Fibroblast of the conjunctiva (primary cell): ENCODE results near the gene TMEM273.

Source experiments
- DNase-seq: peaks from one replicate; pipeline ENCODE4 v3.0.0-alpha.2; 2010; ENCODE audit warnings: low read depth

Gene TMEM273

DNA sequence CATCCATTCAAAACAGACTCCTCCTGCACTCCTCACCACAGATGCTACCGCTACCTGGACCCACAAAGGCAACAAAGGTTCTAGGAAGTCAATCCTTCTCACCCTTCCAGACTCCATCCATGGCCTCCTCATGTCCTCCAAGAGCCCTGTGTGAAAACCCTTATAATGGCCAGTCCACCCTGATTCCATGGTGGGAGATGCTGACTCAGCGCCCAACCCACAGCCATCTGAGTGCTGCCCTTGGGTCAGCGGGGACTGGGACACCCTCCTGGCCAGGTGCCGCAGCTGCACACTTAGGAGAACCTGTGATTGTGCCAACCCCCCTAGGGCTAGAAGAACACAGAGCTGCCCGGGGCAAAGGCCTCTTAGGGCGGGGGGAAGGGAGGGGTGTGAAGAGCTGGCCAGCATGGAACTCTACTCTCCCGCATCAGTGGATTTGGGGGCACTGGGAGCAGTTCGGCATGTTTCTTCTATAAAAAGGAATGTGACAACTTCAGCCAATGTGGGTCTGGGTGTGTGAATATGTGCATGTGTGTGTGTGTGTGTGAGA, 25.4 kb downstream of the TMEM273 start:
- DNase-seq: no peak

DNA sequence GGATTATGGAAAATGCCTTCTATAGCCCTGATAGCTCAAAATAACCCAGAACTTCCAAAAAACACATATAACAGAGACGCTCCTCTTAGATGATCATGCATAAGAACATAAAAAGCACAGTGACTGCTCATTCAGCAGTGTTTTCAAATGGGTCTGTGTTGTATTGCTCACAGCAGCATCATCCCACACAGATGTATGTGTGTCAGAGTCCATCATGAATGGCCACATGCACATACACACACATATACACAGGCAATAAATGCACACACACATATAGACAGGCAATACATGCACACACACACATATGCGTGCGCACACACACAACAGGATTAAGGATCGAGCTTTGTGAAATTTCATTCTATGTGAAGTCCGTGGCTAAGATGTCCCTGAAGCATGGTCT, 26.1 kb downstream of the TMEM273 start:
- no peak for DNase-seq

GRCh38 chr10:49161411-49161997, 26.7 kb downstream of the TMEM273 start:
- DNase-seq: peak; percentile 30

GRCh38 chr10:49160814-49161213, 27.4 kb downstream of the TMEM273 start:
- no peak for DNase-seq

DNA sequence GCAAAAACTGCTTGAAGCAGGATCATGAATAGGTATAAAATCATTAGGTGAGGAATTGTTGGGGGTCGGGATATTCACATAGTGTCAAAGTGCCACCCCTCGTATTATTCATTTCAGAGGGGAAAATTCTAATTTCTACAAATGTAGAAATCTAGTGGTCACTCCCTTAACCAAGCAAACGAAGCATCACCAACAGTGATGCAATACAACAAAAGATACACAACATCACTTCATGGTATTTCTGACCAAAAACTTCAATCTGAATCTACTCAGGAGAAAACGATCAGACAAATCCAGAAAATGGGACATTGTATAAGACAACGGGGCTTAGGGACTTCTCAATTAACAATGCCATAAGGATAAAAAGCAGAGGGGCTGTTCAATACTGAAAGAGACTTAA, 28.1 kb downstream of the TMEM273 start:
- no peak for DNase-seq

GRCh38 chr10:49158915-49159314, 29.3 kb downstream of the TMEM273 start:
- no peak for DNase-seq

DNA sequence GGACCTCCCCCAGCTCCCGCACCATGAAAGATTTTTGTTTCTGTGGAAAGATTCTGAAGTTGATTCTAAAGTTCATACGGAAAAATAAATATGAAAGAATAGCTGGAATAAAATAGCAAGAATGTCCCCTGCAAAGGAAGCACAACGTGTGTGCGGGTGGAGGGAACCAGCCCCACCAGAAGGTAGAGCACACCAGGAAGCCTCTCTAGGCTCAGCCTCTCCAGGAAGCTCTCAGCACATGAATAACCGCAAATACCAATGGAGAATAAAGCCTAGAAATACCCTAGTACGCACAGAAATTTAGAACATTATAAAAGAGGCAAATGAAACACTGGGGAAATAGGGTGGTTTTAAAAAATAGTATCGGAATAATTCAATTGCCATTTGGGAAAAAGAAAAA, 29.8 kb downstream of the TMEM273 start:
- no peak for DNase-seq

DNA sequence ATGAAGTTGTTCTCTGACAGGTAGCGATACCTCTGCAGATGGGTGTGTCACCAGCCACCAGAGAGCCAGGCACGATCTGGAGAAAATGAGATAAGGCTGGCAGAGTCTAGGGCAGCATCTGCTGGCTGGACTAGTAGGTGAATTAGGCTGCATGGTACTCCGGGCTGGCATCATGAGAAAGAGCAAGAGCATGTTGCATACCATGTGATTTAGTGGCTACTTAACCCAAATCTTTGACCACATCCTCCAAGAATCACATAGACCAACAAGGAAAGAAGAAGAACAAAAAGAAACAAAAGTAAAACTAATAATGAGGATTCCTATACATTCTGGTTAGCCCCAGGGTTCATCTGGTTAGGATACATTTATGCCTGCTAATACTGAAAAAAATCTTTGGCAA, 31.0 kb downstream of the TMEM273 start:
- DNase-seq: no peak

- DNase-seq: no peak
Measured at GRCh38 chr10:49154641-49155040, 33.5 kb downstream of the TMEM273 start.

DNA sequence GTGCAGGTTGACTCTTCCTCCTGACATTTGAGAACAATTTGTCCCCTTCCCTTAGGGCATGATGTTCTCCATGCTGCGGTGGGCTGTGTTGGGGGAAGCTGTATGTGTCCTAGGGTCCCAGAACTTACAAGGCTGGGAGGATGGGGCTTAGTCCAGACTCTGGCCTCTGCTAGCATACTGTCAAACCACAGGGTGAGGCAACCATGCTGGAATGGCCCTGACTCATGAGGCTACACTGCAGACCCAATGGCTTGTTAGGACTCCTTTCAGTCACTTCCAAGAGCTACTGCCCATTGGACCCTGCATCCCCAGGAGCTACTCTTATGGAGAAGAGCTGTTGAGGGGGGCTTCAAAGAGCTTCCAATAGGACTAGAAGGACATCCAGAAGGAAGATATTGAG, 34.2 kb downstream of the TMEM273 start:
- no peak for DNase-seq

- DNase-seq: no peak
Measured at GRCh38 chr10:49153115-49153514, 35.1 kb downstream of the TMEM273 start.

- DNase-seq: no peak
Measured at GRCh38 chr10:49152663-49153062, 35.5 kb downstream of the TMEM273 start.

GRCh38 chr10:49152037-49152436, 36.2 kb downstream of the TMEM273 start:
- DNase-seq: no peak

DNA sequence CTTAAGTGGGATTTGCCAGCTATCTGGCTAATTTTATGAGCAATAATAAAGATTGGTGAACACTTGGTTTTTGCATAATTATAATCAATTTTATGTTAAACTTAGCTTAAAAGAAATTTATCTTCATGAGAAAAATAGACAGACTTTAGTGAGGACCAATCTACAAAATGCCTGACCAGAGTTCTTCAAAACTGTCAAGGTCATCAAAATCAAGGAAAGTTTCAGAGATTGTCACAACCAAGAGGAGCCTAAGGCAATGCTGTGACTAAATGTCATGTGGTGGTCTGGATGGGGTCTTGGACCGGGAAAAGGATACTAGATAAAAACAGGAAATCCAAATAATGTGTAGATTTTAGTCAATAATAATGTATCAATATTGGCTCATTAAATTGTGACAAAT, 36.7 kb downstream of the TMEM273 start:
- no peak for DNase-seq

DNA sequence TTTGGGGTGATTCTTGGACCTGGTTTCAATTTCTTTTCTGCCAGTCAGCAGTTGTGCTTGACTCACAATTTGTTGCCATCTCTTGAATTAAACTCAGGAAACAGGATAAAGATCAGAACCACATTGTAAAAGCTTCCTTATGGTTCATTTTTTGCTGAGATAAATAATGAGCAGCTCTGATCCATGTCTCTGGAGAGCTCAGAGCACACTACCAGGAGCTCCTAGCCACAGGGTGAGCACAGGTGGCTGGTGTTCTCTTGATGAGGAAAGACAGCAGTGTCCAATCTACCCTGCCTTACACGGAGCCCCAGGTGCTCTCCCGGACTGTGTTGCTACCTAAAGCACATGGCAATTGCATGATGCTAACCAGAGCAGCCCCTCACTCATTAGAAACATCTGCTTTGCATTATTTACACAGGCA, 37.2 kb downstream of the TMEM273 start:
- no peak for DNase-seq

DNA sequence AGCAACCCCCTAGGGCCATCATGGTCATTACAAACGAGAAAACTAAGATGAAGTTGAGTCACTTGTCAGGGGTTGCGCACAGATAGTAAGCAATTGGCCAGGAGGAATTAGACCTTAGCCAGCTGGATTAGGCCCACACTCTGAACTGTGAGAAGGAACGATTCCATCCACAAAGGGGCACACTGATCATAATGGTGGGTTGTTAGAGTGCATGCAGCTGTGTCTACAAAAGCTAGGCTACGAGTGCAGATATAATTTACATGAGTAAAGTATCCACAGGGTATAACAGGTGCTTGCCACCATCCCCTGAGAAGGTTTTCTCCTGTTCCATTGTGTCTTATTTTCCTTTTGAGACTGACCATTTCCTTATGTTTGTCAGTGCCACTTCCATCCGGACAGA, 37.8 kb downstream of the TMEM273 start:
- no peak for DNase-seq

DNA sequence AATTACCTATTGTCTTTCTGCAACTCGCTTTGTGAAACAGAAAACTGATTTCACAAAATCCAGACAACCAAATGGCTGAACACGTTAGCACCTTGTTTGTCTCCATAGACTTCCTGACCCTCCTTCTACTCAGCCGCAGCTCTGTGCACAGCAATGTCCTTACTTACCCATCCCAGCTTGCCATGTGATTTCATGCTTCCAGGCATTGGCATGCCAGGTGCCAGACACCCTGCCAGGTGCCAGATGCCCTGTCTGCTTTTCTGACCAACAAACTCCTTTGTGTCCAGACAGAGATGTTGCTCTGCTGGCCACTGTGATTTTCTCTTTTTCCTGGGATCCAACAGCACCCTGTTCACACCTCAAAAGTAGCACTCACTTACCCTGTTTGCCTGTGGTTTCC, 38.3 kb downstream of the TMEM273 start:
- DNase-seq: no peak

DNA sequence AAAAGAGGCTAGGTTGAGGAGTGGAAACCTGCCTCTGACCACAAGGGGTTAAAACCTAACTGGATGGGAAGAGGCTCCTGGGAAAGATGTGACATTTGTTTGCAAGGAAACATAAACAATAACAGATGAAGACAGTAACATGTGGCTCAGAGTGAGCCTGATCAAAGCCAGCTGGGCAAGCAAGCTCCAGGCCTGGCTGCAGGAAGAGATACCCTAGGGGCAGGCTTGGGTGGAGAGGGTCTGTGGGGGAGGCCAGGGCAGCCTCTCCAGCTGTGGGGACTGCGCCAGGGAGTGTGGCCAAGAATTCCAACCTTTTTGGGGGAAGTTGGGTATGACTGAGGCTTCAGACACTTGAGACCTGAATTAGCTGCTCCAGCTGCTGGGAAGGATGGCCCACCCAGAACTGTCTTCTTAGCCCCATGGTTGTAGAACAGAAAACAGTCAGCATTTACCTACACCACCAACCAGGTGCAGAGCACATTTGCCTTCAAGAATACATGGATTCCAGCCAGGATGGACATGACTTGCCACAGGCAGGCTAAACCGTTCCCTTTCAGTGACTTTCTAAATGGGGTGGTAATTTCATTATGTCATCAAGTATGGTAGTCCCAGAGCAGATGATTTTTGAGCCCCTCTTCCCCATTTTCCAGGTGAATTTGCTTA, 44.0 kb downstream of the TMEM273 start:
- no peak for DNase-seq

GRCh38 chr10:49143249-49143648, 44.9 kb downstream of the TMEM273 start:
- no peak for DNase-seq

DNA sequence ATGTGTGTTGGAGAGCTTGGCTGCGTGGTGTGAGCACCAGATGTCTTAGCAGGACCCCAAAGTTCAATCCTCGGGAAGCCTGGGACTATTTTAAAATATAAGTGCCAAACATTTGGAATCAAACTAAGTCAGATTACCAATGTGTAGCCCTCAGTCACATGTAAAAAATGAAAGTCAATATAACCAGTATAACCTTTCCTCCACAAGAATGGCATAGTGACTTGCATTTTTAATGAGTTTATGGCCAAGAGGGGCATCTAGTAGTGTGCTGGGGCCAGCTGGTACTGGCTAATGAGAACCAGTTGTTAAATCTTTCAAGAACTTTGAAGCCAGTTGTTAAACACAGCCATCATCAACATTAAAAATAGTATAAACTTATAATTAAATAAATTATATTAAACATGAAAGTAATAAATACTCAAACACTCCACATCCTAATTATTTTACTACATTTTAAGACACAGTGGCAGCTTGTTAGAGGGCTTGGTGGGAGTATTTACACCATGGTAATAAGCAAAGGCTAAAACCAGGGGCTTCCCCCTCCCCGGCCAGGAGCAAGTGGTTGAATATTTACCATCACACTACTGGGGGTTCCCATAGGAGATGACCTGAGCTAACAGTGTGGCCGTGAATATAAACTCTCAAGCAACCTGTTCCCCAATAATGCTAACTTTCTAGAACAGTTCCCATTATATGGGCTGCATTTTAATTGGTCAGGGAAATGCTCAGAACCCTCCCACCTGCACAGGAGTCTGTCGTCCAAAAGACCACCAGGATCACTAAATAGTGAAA, 46.5 kb downstream of the TMEM273 start:
- DNase-seq: no peak

- DNase-seq: no peak
Measured at GRCh38 chr10:49140304-49141177, 47.6 kb downstream of the TMEM273 start.

DNA sequence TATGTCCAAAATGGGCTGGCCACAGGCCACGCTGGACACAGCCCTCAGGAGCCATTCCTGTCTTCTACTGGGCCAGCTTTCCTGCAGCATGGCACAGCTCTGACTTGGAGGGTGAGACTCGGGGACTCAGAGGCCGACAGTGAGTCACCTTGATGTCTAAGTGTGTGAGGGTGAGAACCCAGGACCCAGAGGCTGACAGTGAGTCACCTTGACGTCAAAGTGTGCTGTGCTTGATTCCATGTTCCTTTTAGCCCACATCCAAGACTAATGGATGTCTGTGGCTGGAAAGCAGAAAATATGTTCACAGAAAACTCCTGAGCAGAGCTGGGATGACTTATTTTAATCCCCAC, 48.4 kb downstream of the TMEM273 start:
- DNase-seq: no peak
